Neural cell (in vitro differentiated cells): Measurements from ENCODE around the gene PLVAP. TPM values are rescaled to one million over a fixed set of nuclear protein-coding genes. Genes with fewer than 3 reads are reported as not detected.

Experiments
- H2AFZ ChIP-seq: fragments of 200-600, 300-800 bp; sonication (generic), shearing (Covaris generic); 2 replicates; pipeline ENCODE4 v1.6.0; 2014; ENCODE audit warnings: low read depth, mild to moderate bottlenecking, antibody characterized with exemption, low read length, moderate library complexity
- H3F3A ChIP-seq: fragments of 200-600 bp; shearing (Covaris generic); 2 replicates; pipeline ENCODE4 v1.6.1; 2016; ENCODE audit warnings: mild to moderate bottlenecking, moderate library complexity, mixed read lengths, antibody characterized with exemption, low read length; ENCODE audit not compliant: insufficient read depth, poor library complexity, severe bottlenecking
- H3K27ac ChIP-seq: fragments of 200-600, 300-800 bp; sonication (generic), shearing (Covaris generic); 2 replicates; pipeline ENCODE4 v1.5.1; 2014; ENCODE audit warnings: mild to moderate bottlenecking, low read length, moderate library complexity
- H3K27me3 ChIP-seq: fragments of 300-800, 200-600 bp; sonication (generic), shearing (Covaris generic); 2 replicates; pipeline ENCODE4 v1.6.0; 2014; ENCODE audit warnings: mild to moderate bottlenecking, low read depth, low read length, moderate library complexity; ENCODE audit not compliant: insufficient read depth
- H3K36me3 ChIP-seq: fragments of 300-800, 200-600 bp; sonication (generic), shearing (Covaris generic); 2 replicates; pipeline ENCODE4 v1.5.1; 2014; ENCODE audit warnings: mild to moderate bottlenecking, antibody characterized with exemption, low read length, moderate library complexity; ENCODE audit not compliant: insufficient read depth
- H3K4me2 ChIP-seq: fragments of 300-800, 200-600 bp; sonication (generic), shearing (Covaris generic); 2 replicates; pipeline ENCODE4 v1.6.0; 2014; ENCODE audit warnings: mild to moderate bottlenecking, low read length
- H3K4me3 ChIP-seq: fragments of 300-800, 200-600 bp; sonication (generic), shearing (Covaris generic); 2 replicates; pipeline ENCODE4 v1.5.1; 2014; ENCODE audit warnings: mild to moderate bottlenecking, low read length, moderate library complexity
- H3K79me2 ChIP-seq: fragments of 200-600 bp; shearing (Covaris generic); replicated peaks from 2 replicates; pipeline ENCODE4 v1.6.0; 2014; ENCODE audit warnings: mild to moderate bottlenecking, low read length, moderate library complexity; ENCODE audit not compliant: insufficient read depth
- H3K9ac ChIP-seq: fragments of 300-800, 200-600 bp; sonication (generic), shearing (Covaris generic); 2 replicates; pipeline ENCODE4 v1.6.1; 2016; ENCODE audit warnings: mild to moderate bottlenecking, low read length, mixed read lengths
- H3K9me2 ChIP-seq: fragments of 200-600 bp; shearing (Covaris generic); 2 replicates; pipeline ENCODE4 v1.6.1; 2016; ENCODE audit warnings: mild to moderate bottlenecking, low read length, mixed read lengths; ENCODE audit not compliant: insufficient read depth
- H3K9me3 ChIP-seq: fragments of 200-600, 300-800 bp; sonication (generic), shearing (Covaris generic); 2 replicates; pipeline ENCODE4 v1.6.1; 2016; ENCODE audit warnings: mild to moderate bottlenecking, mixed run types, low read length, moderate library complexity, mixed read lengths
- H4K20me1 ChIP-seq: fragments of 200-600 bp; shearing (Covaris generic); 2 replicates; pipeline ENCODE4 v1.6.1; 2016; ENCODE audit warnings: mild to moderate bottlenecking, mixed run types; ENCODE audit not compliant: insufficient read depth
- EP300 ChIP-seq: fragments of 450-650 bp; conservative IDR thresholded peaks from 2 replicates; pipeline ENCODE4 v1.6.1; 2014; ENCODE audit warnings: antibody characterized with exemption, mild to moderate bottlenecking, moderate library complexity; ENCODE audit not compliant: poor library complexity, severe bottlenecking
- EZH2 ChIP-seq: fragments of 200-600, 300-800 bp; shearing (Covaris generic), sonication (generic); IDR thresholded peaks from 2 replicates; pipeline ENCODE4 v1.6.1; 2014; ENCODE audit warnings: antibody characterized with exemption, low read length, borderline replicate concordance, mild to moderate bottlenecking; ENCODE audit not compliant: insufficient read depth, poor library complexity, severe bottlenecking
- MXI1 ChIP-seq: fragments of 450-650 bp; conservative IDR thresholded peaks from 2 replicates; pipeline ENCODE4 v1.6.1; 2014; ENCODE audit warnings: antibody characterized with exemption, mild to moderate bottlenecking; ENCODE audit not compliant: poor library complexity, severe bottlenecking
- POLR2AphosphoS5 ChIP-seq: IDR thresholded peaks from 2 replicates; pipeline ENCODE4 v1.6.1; 2012
- RAD21 ChIP-seq: fragments of 450-650 bp; conservative IDR thresholded peaks from 2 replicates; pipeline ENCODE4 v1.6.1; 2014; ENCODE audit warnings: antibody characterized with exemption, mild to moderate bottlenecking, moderate library complexity
- SMC3 ChIP-seq: fragments of 450-650 bp; conservative IDR thresholded peaks from 2 replicates; pipeline ENCODE4 v1.6.1; 2014; ENCODE audit warnings: antibody characterized with exemption, mild to moderate bottlenecking, moderate library complexity; ENCODE audit not compliant: poor library complexity
- TAF1 ChIP-seq: IDR thresholded peaks from 2 replicates; pipeline ENCODE4 v1.6.1; 2012; ENCODE audit warnings: low read depth
- polyA plus RNA-seq: library from polyadenylated mRNA; depleted of rRNA; stranded (reverse); fragments of >200 nt; gene quantifications from 2 replicates; pipeline ENCODE4 v1.2.3, GENCODE V29; 2014
- TF ChIP-seq, protein P1 (sequence below): IDR thresholded peaks from 2 replicates; pipeline ENCODE4 v1.6.1; 2012; ENCODE audit warnings: borderline replicate concordance
- TF ChIP-seq, protein P2 (sequence below): fragments of 450-650 bp; IDR thresholded peaks from 2 replicates; pipeline ENCODE4 v1.5.1; 2014; ENCODE audit warnings: antibody characterized with exemption, mild to moderate bottlenecking, moderate library complexity; ENCODE audit not compliant: poor library complexity, severe bottlenecking

The PLVAP gene
- polyA plus RNA-seq, 1 donor from 2014 or later, result not detected

GRCh38 chr19:17333611-17334413 is 43.3 kb downstream of the PLVAP start:
- Histone ChIP-seq H3K27ac (peak overlapping the region; percentile 76), H3K79me2 (peaks cover 7% of the 10 kb centered on the region), H3K36me3 (no peaks in the 10 kb centered on the region), H3K9ac (peak overlapping the region; percentile 94), H3F3A (peaks cover 6% of the 10 kb centered on the region), H3K27me3 (no peaks in the 10 kb centered on the region), H3K4me3 (peak overlapping the region; percentile 91), H3K4me2 (peak overlapping the region; percentile 49), H3K9me3 (no peaks in the 10 kb centered on the region), H2AFZ (peak overlapping the region; percentile 80), H4K20me1 (no peaks in the 10 kb centered on the region), H3K9me2 (no peaks in the 10 kb centered on the region)
- TF ChIP-seq POLR2AphosphoS5 (no peak), SMC3 (no peak), TAF1 (no peak), MXI1 (no peak), EP300 (no peak), EZH2 (no peak), RAD21 (no peak)
- TF ChIP-seq, protein P1, sequence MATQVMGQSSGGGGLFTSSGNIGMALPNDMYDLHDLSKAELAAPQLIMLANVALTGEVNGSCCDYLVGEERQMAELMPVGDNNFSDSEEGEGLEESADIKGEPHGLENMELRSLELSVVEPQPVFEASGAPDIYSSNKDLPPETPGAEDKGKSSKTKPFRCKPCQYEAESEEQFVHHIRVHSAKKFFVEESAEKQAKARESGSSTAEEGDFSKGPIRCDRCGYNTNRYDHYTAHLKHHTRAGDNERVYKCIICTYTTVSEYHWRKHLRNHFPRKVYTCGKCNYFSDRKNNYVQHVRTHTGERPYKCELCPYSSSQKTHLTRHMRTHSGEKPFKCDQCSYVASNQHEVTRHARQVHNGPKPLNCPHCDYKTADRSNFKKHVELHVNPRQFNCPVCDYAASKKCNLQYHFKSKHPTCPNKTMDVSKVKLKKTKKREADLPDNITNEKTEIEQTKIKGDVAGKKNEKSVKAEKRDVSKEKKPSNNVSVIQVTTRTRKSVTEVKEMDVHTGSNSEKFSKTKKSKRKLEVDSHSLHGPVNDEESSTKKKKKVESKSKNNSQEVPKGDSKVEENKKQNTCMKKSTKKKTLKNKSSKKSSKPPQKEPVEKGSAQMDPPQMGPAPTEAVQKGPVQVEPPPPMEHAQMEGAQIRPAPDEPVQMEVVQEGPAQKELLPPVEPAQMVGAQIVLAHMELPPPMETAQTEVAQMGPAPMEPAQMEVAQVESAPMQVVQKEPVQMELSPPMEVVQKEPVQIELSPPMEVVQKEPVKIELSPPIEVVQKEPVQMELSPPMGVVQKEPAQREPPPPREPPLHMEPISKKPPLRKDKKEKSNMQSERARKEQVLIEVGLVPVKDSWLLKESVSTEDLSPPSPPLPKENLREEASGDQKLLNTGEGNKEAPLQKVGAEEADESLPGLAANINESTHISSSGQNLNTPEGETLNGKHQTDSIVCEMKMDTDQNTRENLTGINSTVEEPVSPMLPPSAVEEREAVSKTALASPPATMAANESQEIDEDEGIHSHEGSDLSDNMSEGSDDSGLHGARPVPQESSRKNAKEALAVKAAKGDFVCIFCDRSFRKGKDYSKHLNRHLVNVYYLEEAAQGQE, result no peak
- TF ChIP-seq, protein P2, sequence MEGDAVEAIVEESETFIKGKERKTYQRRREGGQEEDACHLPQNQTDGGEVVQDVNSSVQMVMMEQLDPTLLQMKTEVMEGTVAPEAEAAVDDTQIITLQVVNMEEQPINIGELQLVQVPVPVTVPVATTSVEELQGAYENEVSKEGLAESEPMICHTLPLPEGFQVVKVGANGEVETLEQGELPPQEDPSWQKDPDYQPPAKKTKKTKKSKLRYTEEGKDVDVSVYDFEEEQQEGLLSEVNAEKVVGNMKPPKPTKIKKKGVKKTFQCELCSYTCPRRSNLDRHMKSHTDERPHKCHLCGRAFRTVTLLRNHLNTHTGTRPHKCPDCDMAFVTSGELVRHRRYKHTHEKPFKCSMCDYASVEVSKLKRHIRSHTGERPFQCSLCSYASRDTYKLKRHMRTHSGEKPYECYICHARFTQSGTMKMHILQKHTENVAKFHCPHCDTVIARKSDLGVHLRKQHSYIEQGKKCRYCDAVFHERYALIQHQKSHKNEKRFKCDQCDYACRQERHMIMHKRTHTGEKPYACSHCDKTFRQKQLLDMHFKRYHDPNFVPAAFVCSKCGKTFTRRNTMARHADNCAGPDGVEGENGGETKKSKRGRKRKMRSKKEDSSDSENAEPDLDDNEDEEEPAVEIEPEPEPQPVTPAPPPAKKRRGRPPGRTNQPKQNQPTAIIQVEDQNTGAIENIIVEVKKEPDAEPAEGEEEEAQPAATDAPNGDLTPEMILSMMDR, result no peak

DNA sequence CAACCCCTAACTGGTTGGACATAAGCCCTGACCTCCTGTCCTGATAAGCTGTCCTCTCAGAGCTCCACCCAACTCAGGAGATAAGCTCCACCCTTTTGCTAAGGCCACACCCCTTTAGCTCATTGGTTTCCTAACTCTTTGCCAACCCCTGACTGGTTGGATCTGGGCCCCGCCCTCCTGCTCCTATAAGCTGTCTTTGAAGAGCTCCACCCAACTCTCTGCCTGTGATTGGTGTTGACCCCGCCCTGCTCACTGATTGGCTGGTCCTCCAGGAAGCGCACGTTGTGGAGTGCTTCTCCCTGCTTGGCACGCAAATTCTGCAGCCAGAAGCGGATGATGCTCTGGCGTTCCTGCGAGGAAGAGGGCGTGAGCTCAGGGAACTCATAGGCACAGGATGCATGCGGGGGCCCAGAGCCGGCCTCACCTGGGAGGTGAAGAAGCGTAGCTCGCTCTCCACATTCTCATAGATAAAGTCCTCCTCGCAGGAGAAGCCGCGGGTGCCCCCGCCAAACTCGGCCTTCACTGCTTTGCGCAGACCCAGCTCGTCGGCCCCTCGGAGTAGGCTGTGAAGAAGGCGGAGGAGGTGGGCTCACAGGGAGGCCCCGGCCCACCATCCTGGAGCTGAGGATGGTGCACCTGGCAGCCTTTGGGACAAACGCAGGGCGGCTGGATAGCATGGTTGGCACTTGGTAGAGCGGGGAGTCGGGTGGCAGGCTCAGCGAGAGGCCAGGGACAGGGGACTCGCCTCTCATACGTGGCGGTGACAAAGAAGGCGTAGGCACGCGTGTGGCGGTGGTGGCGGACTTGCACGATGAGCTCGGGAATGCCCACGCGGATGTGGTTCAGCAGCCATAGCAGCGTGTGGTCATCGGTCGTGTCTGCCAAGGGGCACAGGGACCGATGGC is 44.2 kb downstream of the PLVAP start:
- H3F3A ChIP-seq, result peaks cover 6% of the 10 kb centered on the region
- TF ChIP-seq SMC3 (no peak), TAF1 (no peak), EZH2 (no peak)
- H3K9me2 ChIP-seq, result no peaks in the 10 kb centered on the region
- no peak overlapping the region for H3K27ac ChIP-seq
- no peak overlapping the region for H2AFZ ChIP-seq
- H3K36me3 ChIP-seq, result no peaks in the 10 kb centered on the region
- no peaks in the 10 kb centered on the region for H3K9me3 ChIP-seq
- no peaks in the 10 kb centered on the region for H4K20me1 ChIP-seq
- H3K27me3 ChIP-seq, result no peaks in the 10 kb centered on the region
- peaks cover 7% of the 10 kb centered on the region for H3K79me2 ChIP-seq
- peak overlapping the region; percentile 91 for H3K4me3 ChIP-seq
- no peak overlapping the region for H3K4me2 ChIP-seq
- H3K9ac ChIP-seq, result no peak overlapping the region
